MM.1S (cell line): ENCODE measurements around the gene ANXA4.

Source experiments
- DNase-seq: peaks from one replicate; pipeline ENCODE4 v3.0.0-alpha.2; 2015
- H2AFZ ChIP-seq: fragments of 300-600 bp; sonication (generic); 2 replicates; pipeline ENCODE4 v1.6.0; 2016; ENCODE audit warnings: antibody characterized with exemption, low read length
- H3F3A ChIP-seq: fragments of 300-600 bp; sonication (generic); 2 replicates; pipeline ENCODE4 v1.6.1; 2016; ENCODE audit warnings: mild to moderate bottlenecking, antibody characterized with exemption, low read length, moderate library complexity, mixed read lengths; ENCODE audit not compliant: insufficient read depth
- H3K27ac ChIP-seq: fragments of 300-600 bp; sonication (generic); 2 replicates; pipeline ENCODE4 v1.5.1; 2016; ENCODE audit warnings: mild to moderate bottlenecking, low read length
- H3K27me3 ChIP-seq: fragments of 300-600 bp; sonication (generic); replicated peaks from 2 replicates; pipeline ENCODE4 v1.6.0; 2016; ENCODE audit warnings: low read length; ENCODE audit not compliant: insufficient read depth
- H3K36me3 ChIP-seq: fragments of 300-600 bp; sonication (generic); replicated peaks from 2 replicates; pipeline ENCODE4 v1.6.1; 2016; ENCODE audit warnings: mild to moderate bottlenecking, low read length, mixed read lengths; ENCODE audit not compliant: insufficient read depth
- H3K4me1 ChIP-seq: fragments of 300-600 bp; sonication (generic); 2 replicates; pipeline ENCODE4 v1.6.1; 2016; ENCODE audit warnings: low read length, mixed read lengths
- H3K4me2 ChIP-seq: fragments of 300-600 bp; sonication (generic); 2 replicates; pipeline ENCODE4 v1.6.0; 2016; ENCODE audit warnings: low read depth, low read length
- H3K4me3 ChIP-seq: fragments of 300-600 bp; sonication (generic); 2 replicates; pipeline ENCODE4 v1.5.1; 2016; ENCODE audit warnings: low read length, mixed read lengths
- H3K79me2 ChIP-seq: fragments of 300-600 bp; sonication (generic); 2 replicates; pipeline ENCODE4 v1.6.1; 2016; ENCODE audit warnings: mixed run types, low read length, mixed read lengths
- H3K9ac ChIP-seq: fragments of 300-600 bp; sonication (generic); 2 replicates; pipeline ENCODE4 v1.6.1; 2016; ENCODE audit warnings: low read length, mixed read lengths
- H3K9me2 ChIP-seq: fragments of 300-600 bp; sonication (generic); replicated peaks from 2 replicates; pipeline ENCODE4 v1.6.1; 2016; ENCODE audit warnings: mild to moderate bottlenecking, low read length, mixed read lengths; ENCODE audit not compliant: insufficient read depth
- H3K9me3 ChIP-seq: fragments of 300-600 bp; sonication (generic); replicated peaks from 2 replicates; pipeline ENCODE4 v1.6.1; 2016; ENCODE audit warnings: mild to moderate bottlenecking, low read length, mixed read lengths; ENCODE audit not compliant: insufficient read depth
- H4K20me1 ChIP-seq: fragments of 300-600 bp; sonication (generic); 2 replicates; pipeline ENCODE4 v1.6.1; 2016; ENCODE audit warnings: mild to moderate bottlenecking, low read length, moderate library complexity, mixed read lengths; ENCODE audit not compliant: insufficient read depth
- CTCF ChIP-seq: fragments of 300-600 bp; sonication (generic); IDR thresholded peaks from 2 replicates; pipeline ENCODE4 v1.5.1; 2016; ENCODE audit warnings: antibody characterized with exemption, low read length, mixed read lengths
- EZH2 ChIP-seq: fragments of 300-600 bp; sonication (generic); optimal IDR thresholded peaks from 2 replicates; pipeline ENCODE3; 2017; ENCODE audit warnings: low read depth, mild to moderate bottlenecking, antibody characterized with exemption, low read length, mixed read lengths
- EZH2phosphoT487 ChIP-seq: fragments of 300-600 bp; sonication (generic); IDR thresholded peaks from 2 replicates; pipeline ENCODE4 v1.6.1; 2018; ENCODE audit warnings: antibody characterized with exemption, low read length

Gene ANXA4

GRCh38 chr2:69704446-69704845 is 37.5 kb upstream of the ANXA4 start:
- no peak overlapping the region for H2AFZ ChIP-seq
- H3K9ac ChIP-seq = no peak overlapping the region
- no peak overlapping the region for H3K4me3 ChIP-seq

GRCh38 chr2:69709290-69709689 is 32.6 kb upstream of the ANXA4 start:
- Histone ChIP-seq H3K36me3 (no peaks in the 10 kb centered on the region), H3K27ac (no peak overlapping the region), H2AFZ (no peak overlapping the region), H3K9me3 (no peaks in the 10 kb centered on the region), H4K20me1 (no peaks in the 10 kb centered on the region), H3K9ac (no peak overlapping the region), H3K4me3 (no peak overlapping the region), H3K79me2 (no peaks in the 10 kb centered on the region), H3K4me2 (no peak overlapping the region), H3F3A (no peaks in the 10 kb centered on the region), H3K4me1 (peaks cover 5% of the 10 kb centered on the region; the same call in 1 of the 2 replicates), H3K9me2 (no peaks in the 10 kb centered on the region), H3K27me3 (no peaks in the 10 kb centered on the region)
- no peak for TF ChIP-seq CTCF
- TF ChIP-seq EZH2 = no peak
- no peak for TF ChIP-seq EZH2phosphoT487
- DNase-seq = no peak

More at GRCh38 chr2:69704446-69704845, 37.5 kb upstream of the ANXA4 start:
- H3K27ac ChIP-seq = no peak overlapping the region
- no peak overlapping the region for H3K4me2 ChIP-seq
- no peaks in the 10 kb centered on the region for H3K27me3 ChIP-seq
- H3K36me3 ChIP-seq = no peaks in the 10 kb centered on the region
- no peaks in the 10 kb centered on the region for H3K79me2 ChIP-seq
- H3F3A ChIP-seq = no peaks in the 10 kb centered on the region
- H3K9me2 ChIP-seq = no peaks in the 10 kb centered on the region
- no peak for TF ChIP-seq CTCF
- TF ChIP-seq EZH2phosphoT487 = no peak
- no peaks in the 10 kb centered on the region for H3K4me1 ChIP-seq
- no peak for DNase-seq
- H3K9me3 ChIP-seq = no peaks in the 10 kb centered on the region
- H4K20me1 ChIP-seq = no peaks in the 10 kb centered on the region

GRCh38 chr2:69711971-69712370 is 30.0 kb upstream of the ANXA4 start:
- H3F3A ChIP-seq = no peaks in the 10 kb centered on the region
- no peaks in the 10 kb centered on the region for H4K20me1 ChIP-seq
- TF ChIP-seq CTCF (no peak), EZH2 (no peak), EZH2phosphoT487 (no peak)
- DNase-seq = no peak
- H3K27me3 ChIP-seq = no peaks in the 10 kb centered on the region
- no peaks in the 10 kb centered on the region for H3K9me2 ChIP-seq
- H3K4me3 ChIP-seq = no peak overlapping the region
- no peaks in the 10 kb centered on the region for H3K36me3 ChIP-seq
- H2AFZ ChIP-seq = no peak overlapping the region
- no peak overlapping the region for H3K4me2 ChIP-seq
- H3K4me1 ChIP-seq = peaks cover 5% of the 10 kb centered on the region; the same call in 1 of the 2 replicates
- H3K9ac ChIP-seq = no peak overlapping the region
- no peak overlapping the region for H3K27ac ChIP-seq
- H3K79me2 ChIP-seq = no peaks in the 10 kb centered on the region
- H3K9me3 ChIP-seq = no peaks in the 10 kb centered on the region

GRCh38 chr2:69714024-69714423 is 27.9 kb upstream of the ANXA4 start:
- Histone ChIP-seq H3K9me2 (no peaks in the 10 kb centered on the region), H3K79me2 (no peaks in the 10 kb centered on the region), H3K4me3 (no peak overlapping the region), H3K9me3 (no peaks in the 10 kb centered on the region), H3K4me1 (peaks cover 9% of the 10 kb centered on the region), H3K4me2 (no peak overlapping the region), H4K20me1 (no peaks in the 10 kb centered on the region), H3F3A (no peaks in the 10 kb centered on the region), H3K36me3 (no peaks in the 10 kb centered on the region), H2AFZ (no peak overlapping the region), H3K27ac (no peak overlapping the region), H3K9ac (no peak overlapping the region), H3K27me3 (no peaks in the 10 kb centered on the region)
- no peak for DNase-seq
- TF ChIP-seq EZH2phosphoT487 (no peak), CTCF (no peak), EZH2 (no peak)
